ENCODE data around the gene SBF2.
A peak's percentile ranks its signal among the peaks of the same experiment; 100 is the strongest.
"Not testable (repeated sequence)": the region's sequence is repeated elsewhere in the genome, so short reads cannot be mapped to it uniquely, and the experiment has no call there.

The SBF2 gene

DNA sequence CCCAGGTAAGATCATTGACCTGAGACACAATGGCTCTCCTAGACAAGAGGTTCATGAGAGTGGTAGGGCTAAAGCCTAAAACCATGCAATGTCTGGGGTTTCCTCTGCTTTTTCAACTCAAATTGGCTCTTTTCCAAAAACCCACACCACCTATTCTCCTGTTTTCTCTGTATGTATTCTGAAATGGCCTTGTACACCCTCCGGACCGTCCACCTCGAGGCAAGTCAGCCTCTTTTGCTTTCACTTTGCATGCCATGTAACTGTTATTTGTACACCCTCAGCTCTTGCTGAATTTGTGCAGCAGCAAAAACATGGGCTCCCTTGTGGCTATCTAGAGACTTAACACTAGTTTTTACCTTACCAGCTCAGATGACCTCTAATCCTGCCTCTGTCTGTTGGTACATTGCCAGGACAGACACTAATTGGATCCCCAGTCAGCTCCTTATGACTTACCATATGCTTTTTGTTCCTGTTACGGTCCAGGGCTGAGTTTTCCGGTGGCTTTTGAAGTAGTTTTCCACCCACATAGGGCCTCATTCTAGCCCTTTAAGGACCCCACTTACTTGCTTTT, 288.0 kb downstream of the SBF2 start:
- no peak for DNase-seq (ENCODE audit: low spot score)

- DNase-seq (ENCODE audit: low spot score): no peak
Observed at GRCh38 chr11:10004526-10005113, 289.4 kb downstream of the SBF2 start.

DNA sequence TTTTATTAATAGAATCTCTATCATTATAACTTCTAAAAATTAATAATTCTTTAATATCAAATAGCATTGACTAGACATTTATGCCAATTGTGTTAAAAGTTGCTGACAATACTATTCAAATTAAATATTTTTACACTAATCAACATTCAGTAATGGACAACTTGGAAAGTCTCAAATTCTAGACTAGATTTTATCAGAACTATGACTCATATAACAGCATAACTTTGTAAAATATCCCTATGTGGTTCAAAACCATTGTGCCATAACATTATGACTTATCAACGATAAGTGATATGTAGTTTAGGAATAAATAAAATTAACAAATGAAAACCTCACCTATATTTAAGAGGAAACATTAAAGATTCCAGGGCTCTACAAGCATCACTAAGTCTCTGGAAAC, 291.8 kb downstream of the SBF2 start:
- no peak for DNase-seq (ENCODE audit: low spot score)

- DNase-seq (ENCODE audit: low spot score): no peak
Observed at GRCh38 chr11:9992306-9992705, 301.7 kb downstream of the SBF2 start.

GRCh38 chr11:9990221-9990973, 303.6 kb downstream of the SBF2 start:
- DNase-seq (ENCODE audit: low spot score): no peak

- DNase-seq (ENCODE audit: low spot score): not testable (repeated sequence)
Observed at GRCh38 chr11:9987303-9987702, 306.7 kb downstream of the SBF2 start.

- DNase-seq (ENCODE audit: low spot score): no peak
Observed at GRCh38 chr11:9982796-9983579, 311.0 kb downstream of the SBF2 start.

GRCh38 chr11:9982127-9982795, 311.8 kb downstream of the SBF2 start:
- DNase-seq (ENCODE audit: low spot score): no peak

GRCh38 chr11:9980931-9981330, 313.1 kb downstream of the SBF2 start:
- no peak for DNase-seq (ENCODE audit: low spot score)

DNA sequence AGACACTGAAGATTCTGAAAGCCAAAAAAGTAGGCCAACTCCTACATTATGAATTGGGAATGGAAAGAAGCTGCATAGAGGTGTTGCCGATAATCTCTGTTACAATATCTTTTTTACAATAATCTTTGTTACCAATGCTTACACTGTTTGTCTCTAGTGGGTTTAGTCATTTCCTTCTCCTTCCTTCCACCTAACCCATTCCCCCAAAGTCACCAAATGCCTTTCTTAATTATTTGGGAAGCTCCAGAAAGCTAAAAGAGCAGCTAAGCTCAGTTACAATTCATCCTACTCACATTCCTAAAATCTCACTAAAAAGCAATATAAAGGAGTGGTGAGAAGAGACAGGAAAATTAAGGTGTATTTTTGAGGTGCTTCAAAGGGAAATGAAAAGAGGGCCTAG, 316.5 kb downstream of the SBF2 start:
- no peak for DNase-seq (ENCODE audit: low spot score)

DNA sequence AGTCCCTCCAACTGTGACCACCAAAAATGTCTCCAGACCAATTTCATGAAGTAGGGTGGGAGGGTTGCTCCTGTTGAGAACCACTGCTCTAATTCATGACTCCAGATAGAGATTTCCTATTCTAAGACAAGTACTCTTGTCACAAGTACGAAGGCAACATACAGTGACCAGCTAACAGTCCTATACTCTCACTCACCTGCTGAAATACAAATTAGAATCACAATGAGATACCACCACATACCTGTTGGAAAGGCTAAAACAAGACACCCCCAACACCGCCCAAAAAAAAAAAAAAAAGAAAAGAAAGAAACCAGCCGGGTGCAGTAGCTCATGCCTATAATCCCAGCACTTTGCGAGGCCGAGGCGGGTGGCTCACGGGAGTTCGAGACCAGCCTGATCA, 319.6 kb downstream of the SBF2 start:
- DNase-seq (ENCODE audit: low spot score): no peak

GRCh38 chr11:9973921-9974320, 320.1 kb downstream of the SBF2 start:
- no peak for DNase-seq (ENCODE audit: low spot score)

- peak; percentile 59 for DNase-seq (ENCODE audit: low spot score)
Observed at GRCh38 chr11:9972989-9973388, 321.0 kb downstream of the SBF2 start.

- DNase-seq (ENCODE audit: low spot score): no peak
Observed at GRCh38 chr11:9971894-9972293, 322.1 kb downstream of the SBF2 start.

- DNase-seq (ENCODE audit: low spot score): no peak
Observed at GRCh38 chr11:9969068-9969467, 325.0 kb downstream of the SBF2 start.

GRCh38 chr11:9962722-9963121, 331.3 kb downstream of the SBF2 start:
- no peak for DNase-seq (ENCODE audit: low spot score)

- no peak for DNase-seq (ENCODE audit: low spot score)
Observed at GRCh38 chr11:9957072-9957471, 336.9 kb downstream of the SBF2 start.

DNA sequence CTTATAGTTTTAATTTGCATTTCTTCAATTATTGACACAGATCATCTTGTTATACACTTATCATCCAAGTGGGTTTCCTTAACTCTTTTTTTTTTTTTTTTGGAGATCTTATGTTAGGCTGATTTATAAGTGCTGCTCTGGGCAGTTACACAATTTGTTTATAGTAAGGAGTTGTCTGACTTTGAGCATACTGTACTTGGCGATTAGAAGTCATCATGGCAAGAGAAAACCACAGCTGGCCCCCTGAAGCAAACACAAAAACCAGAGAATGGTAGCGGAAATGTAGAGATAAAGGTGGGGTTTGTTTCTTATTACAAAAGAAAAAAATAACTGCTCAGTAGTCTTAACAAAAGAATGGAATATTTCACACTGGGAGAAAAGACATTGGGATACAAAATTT, 337.5 kb downstream of the SBF2 start:
- no peak for DNase-seq (ENCODE audit: low spot score)

DNA sequence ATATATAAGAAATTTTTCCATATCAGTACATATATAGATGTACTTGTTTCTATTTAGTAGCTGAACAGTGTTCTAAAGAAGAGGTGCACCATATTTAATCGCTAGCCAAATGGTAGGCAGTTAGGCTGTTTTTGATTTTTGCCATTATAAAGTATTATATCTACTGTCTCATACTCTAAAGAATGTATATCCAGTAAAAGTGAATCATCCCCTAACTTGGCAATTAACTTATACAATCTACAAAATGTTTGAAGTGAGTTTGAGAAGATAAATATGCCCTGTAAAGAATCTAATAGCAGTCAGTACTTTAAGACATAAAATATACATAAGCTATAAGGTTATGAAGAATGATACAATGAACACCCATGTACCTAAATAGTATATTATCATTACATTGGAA, 338.6 kb downstream of the SBF2 start:
- no peak for DNase-seq (ENCODE audit: low spot score)

DNA sequence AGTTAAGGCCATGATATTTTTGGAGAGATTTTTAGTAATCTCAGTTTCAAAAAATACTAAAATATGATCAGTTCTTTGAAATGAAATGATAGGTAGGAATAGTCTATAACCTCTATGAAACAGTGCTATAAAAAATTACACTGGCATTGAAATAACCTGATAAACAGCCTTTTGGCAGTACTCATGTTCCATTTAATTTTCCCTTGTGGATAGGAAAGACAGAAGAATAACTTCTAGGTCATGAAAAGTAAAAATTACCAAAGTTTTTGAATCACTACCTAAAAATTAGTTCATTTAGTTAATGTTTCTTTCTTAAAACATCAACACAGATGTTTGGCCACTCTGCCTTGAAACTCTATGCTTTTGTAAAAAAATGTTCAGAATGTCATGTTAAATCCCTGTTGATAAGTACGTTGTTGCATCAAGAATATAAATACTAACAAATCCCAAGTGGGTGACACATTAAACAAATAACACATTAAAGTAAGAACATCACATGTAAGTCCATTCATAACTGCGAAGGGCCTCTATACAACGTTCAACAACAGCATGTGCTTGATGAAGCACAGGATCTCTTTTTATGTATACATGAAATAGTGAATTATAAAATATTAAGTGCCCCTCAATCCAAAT, 339.9 kb downstream of the SBF2 start:
- DNase-seq (ENCODE audit: low spot score): no peak

GRCh38 chr11:9952511-9953196, 341.4 kb downstream of the SBF2 start:
- DNase-seq (ENCODE audit: low spot score): no peak
